Activated CD4-positive, alpha-beta T cell treated with anti-CD3 and anti-CD28 coated beads, Interleukin-2, amount 50 U/mL, for 1 hour (primary cell): ENCODE data around the gene PSMD11.
"Not testable (repeated sequence)": the region's sequence is repeated elsewhere in the genome, so short reads cannot be mapped to it uniquely, and the experiment has no call there.

Experiments used
- DNase-seq: peaks from one replicate; pipeline ENCODE4 v3.0.0-alpha.2; 2020

The PSMD11 gene

GRCh38 chr17:32515677-32516383, 71.5 kb downstream of the PSMD11 start:
- no peak for DNase-seq

GRCh38 chr17:32516450-32516849, 72.1 kb downstream of the PSMD11 start:
- DNase-seq: no peak

- no peak for DNase-seq
Observed at GRCh38 chr17:32516940-32517701, 72.8 kb downstream of the PSMD11 start.

- no peak for DNase-seq
Observed at GRCh38 chr17:32517982-32518381, 73.7 kb downstream of the PSMD11 start.

GRCh38 chr17:32518646-32519227, 74.4 kb downstream of the PSMD11 start:
- DNase-seq: no peak

GRCh38 chr17:32519228-32520103, 75.2 kb downstream of the PSMD11 start:
- peak; percentile 79 for DNase-seq

- DNase-seq: peak; percentile 54
Observed at GRCh38 chr17:32520104-32520701, 75.9 kb downstream of the PSMD11 start.

GRCh38 chr17:32520737-32521404, 76.6 kb downstream of the PSMD11 start:
- DNase-seq: no peak

- DNase-seq: no peak
Observed at GRCh38 chr17:32523017-32523680, 78.8 kb downstream of the PSMD11 start.

- no peak for DNase-seq
Observed at GRCh38 chr17:32523827-32524552, 79.7 kb downstream of the PSMD11 start.

- DNase-seq: not testable (repeated sequence)
Observed at GRCh38 chr17:32524553-32524880, 80.2 kb downstream of the PSMD11 start.

- no peak for DNase-seq
Observed at GRCh38 chr17:32525122-32525521, 80.8 kb downstream of the PSMD11 start.

GRCh38 chr17:32527146-32527545, 82.8 kb downstream of the PSMD11 start:
- DNase-seq: no peak

- DNase-seq: no peak
Observed at GRCh38 chr17:32528825-32529224, 84.5 kb downstream of the PSMD11 start.

GRCh38 chr17:32529604-32530003, 85.3 kb downstream of the PSMD11 start:
- DNase-seq: no peak
